SK-N-SH treated with all-trans-retinoic acid at 6 μM for 48 hours (cell line): ENCODE measurements around the gene LYPD3.
"Not testable (repeated sequence)": the region's sequence is repeated elsewhere in the genome, so short reads cannot be mapped to it uniquely, and the experiment has no call there.

Source experiments
- ARNTL ChIP-seq: fragments of 450-650 bp; formaldehyde crosslinking; IDR thresholded peaks from 2 replicates; pipeline ENCODE4 v1.5.0; 2020; ENCODE audit warnings: low read depth, mild to moderate bottlenecking, moderate library complexity, borderline replicate concordance
- ESRRG ChIP-seq: fragments of 250-450 bp; sonication (Bioruptor Pico); IDR thresholded peaks from 2 replicates; pipeline ENCODE4 v1.6.1; 2021; ENCODE audit warnings: mild to moderate bottlenecking
- TF ChIP-seq, protein P1 (sequence below): fragments of 250-450 bp; sonication (Bioruptor Pico); IDR thresholded peaks from 2 replicates; pipeline ENCODE4 v1.8.0; 2021; ENCODE audit warnings: low read depth, mild to moderate bottlenecking, moderate library complexity, borderline replicate concordance

- not testable (repeated sequence) for TF ChIP-seq ESRRG, ARNTL (CRISPR knock-in tag)
- TF ChIP-seq, protein P1, sequence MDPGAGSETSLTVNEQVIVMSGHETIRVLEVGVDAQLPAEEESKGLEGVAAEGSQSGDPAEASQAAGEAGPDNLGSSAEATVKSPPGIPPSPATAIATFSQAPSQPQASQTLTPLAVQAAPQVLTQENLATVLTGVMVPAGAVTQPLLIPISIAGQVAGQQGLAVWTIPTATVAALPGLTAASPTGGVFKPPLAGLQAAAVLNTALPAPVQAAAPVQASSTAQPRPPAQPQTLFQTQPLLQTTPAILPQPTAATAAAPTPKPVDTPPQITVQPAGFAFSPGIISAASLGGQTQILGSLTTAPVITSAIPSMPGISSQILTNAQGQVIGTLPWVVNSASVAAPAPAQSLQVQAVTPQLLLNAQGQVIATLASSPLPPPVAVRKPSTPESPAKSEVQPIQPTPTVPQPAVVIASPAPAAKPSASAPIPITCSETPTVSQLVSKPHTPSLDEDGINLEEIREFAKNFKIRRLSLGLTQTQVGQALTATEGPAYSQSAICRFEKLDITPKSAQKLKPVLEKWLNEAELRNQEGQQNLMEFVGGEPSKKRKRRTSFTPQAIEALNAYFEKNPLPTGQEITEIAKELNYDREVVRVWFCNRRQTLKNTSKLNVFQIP (CRISPR knock-in tag) = not testable (repeated sequence)
Observed at GRCh38 chr19:43444091-43444490, 21.3 kb downstream of the LYPD3 start.
